ENCODE results near the gene ZSCAN4.

Gene ZSCAN4

GRCh38 chr19:57641715-57642234, 27.0 kb upstream of the ZSCAN4 start:
- no peak for DNase-seq (ENCODE audit: low spot score)
- no peak for TF ChIP-seq CTCF (IDR thresholded peaks at IDR 0.05; ENCODE audit: extremely low read depth, insufficient read depth, missing control alignments)
- in situ Hi-C loops (cut with MboI; ENCODE audit: low pct_unique_long_range_greater_than_20kb, low sequenced_read_pairs, unreplicated experiment), result no loop called here

GRCh38 chr19:57642396-57643046, 26.2 kb upstream of the ZSCAN4 start:
- no peak for TF ChIP-seq CTCF (IDR thresholded peaks at IDR 0.05; ENCODE audit: extremely low read depth, insufficient read depth, missing control alignments)
- in situ Hi-C loops (cut with MboI; ENCODE audit: low pct_unique_long_range_greater_than_20kb, low sequenced_read_pairs, unreplicated experiment), result no loop called here
- DNase-seq (ENCODE audit: low spot score), result no peak

- no peak for DNase-seq (ENCODE audit: low spot score)
- in situ Hi-C loops (cut with MboI; ENCODE audit: low pct_unique_long_range_greater_than_20kb, low sequenced_read_pairs, unreplicated experiment), result no loop called here
- TF ChIP-seq CTCF (IDR thresholded peaks at IDR 0.05; ENCODE audit: extremely low read depth, insufficient read depth, missing control alignments), result no peak
These were observed 25.0 kb upstream of the ZSCAN4 start for GRCh38 chr19:57643734-57644133.

- in situ Hi-C loops (cut with MboI; ENCODE audit: low pct_unique_long_range_greater_than_20kb, low sequenced_read_pairs, unreplicated experiment), result no loop called here
- DNase-seq (ENCODE audit: low spot score), result no peak
- TF ChIP-seq CTCF (IDR thresholded peaks at IDR 0.05; ENCODE audit: extremely low read depth, insufficient read depth, missing control alignments), result no peak
These were observed 20.3 kb upstream of the ZSCAN4 start for GRCh38 chr19:57648331-57649003.

- in situ Hi-C loops (cut with MboI; ENCODE audit: low pct_unique_long_range_greater_than_20kb, low sequenced_read_pairs, unreplicated experiment), result no loop called here
- TF ChIP-seq CTCF (IDR thresholded peaks at IDR 0.05; ENCODE audit: extremely low read depth, insufficient read depth, missing control alignments), result no peak
- no peak for DNase-seq (ENCODE audit: low spot score)
These were observed 17.1 kb upstream of the ZSCAN4 start for GRCh38 chr19:57651654-57651996.

GRCh38 chr19:57653689-57654088, 15.0 kb upstream of the ZSCAN4 start:
- in situ Hi-C loops (cut with MboI; ENCODE audit: low pct_unique_long_range_greater_than_20kb, low sequenced_read_pairs, unreplicated experiment), result no loop called here
- DNase-seq (ENCODE audit: low spot score), result no peak
- no peak for TF ChIP-seq CTCF (IDR thresholded peaks at IDR 0.05; ENCODE audit: extremely low read depth, insufficient read depth, missing control alignments)
